Gastroesophageal sphincter (tissue), 4 donors: ENCODE data around the gene IFI30. TPM values are rescaled to one million over a fixed set of nuclear protein-coding genes. Genes with fewer than 3 reads are reported as not detected.

Experiments used
- ATAC-seq: fragments of 150-250 bp; one replicate; pipeline ENCODE4 v1.9.1; 2016; ENCODE audit warnings: mild to moderate bottlenecking, moderate library complexity
- H3K27ac ChIP-seq, 4 donors: fragments of 200-600 bp; sonication (generic) in 3 of 4; 1 replicate in 3 of 4; 2 replicates in 1 of 4; pipeline ENCODE4 v1.5.1; 2016 to 2019
- H3K27me3 ChIP-seq: fragments of 200-600 bp; sonication (generic); one replicate; pipeline ENCODE4 v1.5.1; 2019
- H3K36me3 ChIP-seq, 2 donors: fragments of 200-600 bp; sonication (generic); one replicate each; pipeline ENCODE4 v1.5.1; 2019; ENCODE audit warnings: control low read depth in 1 of 2
- H3K4me1 ChIP-seq, 3 donors: fragments of 200-600 bp; sonication (generic); 1 replicate in 2 of 3; 2 replicates in 1 of 3; pipeline ENCODE4 v1.5.1; 2016 to 2019; ENCODE audit warnings: control low read depth in 2 of 3
- H3K4me3 ChIP-seq, 2 donors: fragments of 200-600 bp; sonication (generic); one replicate each; pipeline ENCODE4 v1.5.1; 2019; ENCODE audit warnings: mild to moderate bottlenecking in 1 of 2, moderate library complexity in 1 of 2
- H3K9me3 ChIP-seq, 3 donors: fragments of 200-600 bp; sonication (generic); one replicate each; pipeline ENCODE4 v1.5.1; 2017 to 2019; ENCODE audit warnings: control low read depth in 2 of 3
- CTCF ChIP-seq, 4 experiments: fragments of 200-600 bp in 2 of 4; fragments of 450-650 bp in 2 of 4; sonication (generic) in 1 of 4; IDR thresholded peaks; one replicate each; pipeline ENCODE4 v1.5.1; 2017 to 2019; ENCODE audit warnings: antibody characterized with exemption in 4 of 4, mild to moderate bottlenecking in 2 of 4, moderate library complexity in 2 of 4
- EP300 ChIP-seq: sonication (generic); formaldehyde crosslinking; IDR thresholded peaks from one replicate; pipeline ENCODE4 v1.6.1; 2017; ENCODE audit warnings: antibody characterized with exemption, mild to moderate bottlenecking
- POLR2A ChIP-seq, 2 donors: fragments of 450-650 bp; IDR thresholded peaks; one replicate each; pipeline ENCODE4 v1.6.1; 2017; ENCODE audit warnings: antibody characterized with exemption in 2 of 2, mild to moderate bottlenecking in 2 of 2, moderate library complexity in 1 of 2
- POLR2AphosphoS5 ChIP-seq: sonication (generic); formaldehyde crosslinking; IDR thresholded peaks from one replicate; pipeline ENCODE4 v1.6.1; 2017; ENCODE audit warnings: antibody characterized with exemption
- WGBS, 2 donors: methylation state at CpG; one replicate each; pipeline ENCODE4 v1.1.5; 2018; ENCODE audit warnings: low coverage in 1 of 2; 5-methylcytosine and 5-hydroxymethylcytosine counted together
- total RNA-seq, 4 donors: library from RNA; depleted of rRNA; stranded (reverse); fragments of >200 nt; gene quantifications; one replicate each; pipeline ENCODE4 v1.1.0, GENCODE V29; 2016

The IFI30 gene
- total RNA-seq, 4 donors from 2014 or later: 4.4 to 79.6 (median 40.8) TPM

GRCh38 chr19:18191640-18192062 is 18.0 kb downstream of the IFI30 start:
- Histone ChIP-seq H3K36me3 (peaks cover 0 to 11% of the 10 kb centered on the region in 2 donors), H3K4me1 (peaks cover 0 to 44% (median 16%) of the 10 kb centered on the region in 3 donors), H3K9me3 (no peaks in the 10 kb centered on the region), H3K4me3 (peak overlapping the region; percentile 62 to 85), H3K27ac (peak overlapping the region; percentile 96 to 99 (median 96)), H3K27me3 (no peaks in the 10 kb centered on the region)
- ATAC-seq: no peak
- TF ChIP-seq EP300 (no peak), POLR2A (IDR thresholded peaks at IDR 0.05) (no peak), POLR2AphosphoS5 (no peak), CTCF (IDR thresholded peaks at IDR 0.05) (no peak)
- WGBS, 2 donors: 56% methylated on average over 5 of the region's 5 CpGs; no CpG with 5 or more reads in 1 of the 2 donors

- H3K4me3 ChIP-seq: peak within 1 kb of the TSS; percentile 72 to 85
- peak within 1 kb of the TSS; percentile 96 to 99 (median 96) for H3K27ac ChIP-seq
- no peaks in the 10 kb centered on the region for H3K9me3 ChIP-seq
- TF ChIP-seq EP300 (no peak), CTCF (IDR thresholded peaks at IDR 0.05) (peak in 1 of 4 experiments; percentile 2), POLR2A (IDR thresholded peaks at IDR 0.05) (peak; percentile 91 to 92), POLR2AphosphoS5 (peak; percentile 98)
- WGBS, 2 donors: 0% methylated on average over 9 to 25 of the region's 74 CpGs
- ATAC-seq: peak; percentile 95
- no peaks in the 10 kb centered on the region for H3K27me3 ChIP-seq
- H3K36me3 ChIP-seq: peaks cover 0 to 23% of the 10 kb centered on the region in 2 donors
- H3K4me1 ChIP-seq: peaks cover 0 to 44% (median 16%) of the 10 kb centered on the region in 3 donors
Observed at GRCh38 chr19:18192673-18193387, 19.2 kb downstream of the IFI30 start, which contains the start of gene MPV17L2. Gene MPV17L2, plus strand, starts transcription at chr19:18193218. Its CDS starts 64 bp downstream, at chr19:18193282.

GRCh38 chr19:18193388-18194180 is 20.0 kb downstream of the IFI30 start:
- Histone ChIP-seq H3K9me3 (no peaks in the 10 kb centered on the region), H3K27me3 (no peaks in the 10 kb centered on the region), H3K36me3 (peaks cover 0 to 31% of the 10 kb centered on the region in 2 donors), H3K4me1 (peaks cover 0 to 44% (median 16%) of the 10 kb centered on the region in 3 donors), H3K4me3 (peak overlapping the region; percentile 72 to 85), H3K27ac (peak overlapping the region; percentile 79 to 96 (median 96))
- WGBS, 2 donors: 0% methylated on average over 1 of the region's 46 CpGs; no CpG with 5 or more reads in 1 of the 2 donors
- TF ChIP-seq EP300 (no peak), CTCF (IDR thresholded peaks at IDR 0.05) (no peak), POLR2AphosphoS5 (no peak), POLR2A (IDR thresholded peaks at IDR 0.05) (no peak)
- ATAC-seq: no peak

- Histone ChIP-seq H3K36me3 (peaks cover 0 to 36% of the 10 kb centered on the region in 2 donors), H3K27ac (peak overlapping the region; percentile 79 to 96 (median 96)), H3K27me3 (no peaks in the 10 kb centered on the region), H3K9me3 (no peaks in the 10 kb centered on the region), H3K4me3 (peak overlapping the region; percentile 72 to 85), H3K4me1 (peaks cover 0 to 44% (median 16%) of the 10 kb centered on the region in 3 donors)
- no peak for ATAC-seq
- 46 to 51% methylated on average over 8 to 11 of the region's 12 CpGs for WGBS, 2 donors
- no peak for TF ChIP-seq POLR2A (IDR thresholded peaks at IDR 0.05)
- no peak for TF ChIP-seq EP300
- no peak for TF ChIP-seq CTCF (IDR thresholded peaks at IDR 0.05)
- TF ChIP-seq POLR2AphosphoS5: no peak
Observed at GRCh38 chr19:18194181-18194530, 20.5 kb downstream of the IFI30 start.
